Subcutaneous abdominal adipose tissue (tissue), 5 donors: ENCODE measurements around the gene MYO9A.
A peak's percentile ranks its signal among the peaks of the same experiment; 100 is the strongest.

Experiments
- H3K27ac ChIP-seq: one replicate; pipeline ENCODE4 v1.7.0; 2013; ENCODE audit warnings: low read depth, mild to moderate bottlenecking, inconsistent platforms, low read length, moderate library complexity
- H3K27me3 ChIP-seq, 5 donors: one replicate each; pipeline ENCODE4 v1.7.0; 2013; ENCODE audit warnings: low read length in 5 of 5, inconsistent platforms in 1 of 5; ENCODE audit not compliant: control insufficient read depth in 5 of 5, insufficient read depth in 4 of 5
- H3K36me3 ChIP-seq, 5 donors: one replicate each; pipeline ENCODE4 v1.7.0; 2013; ENCODE audit warnings: low read length in 5 of 5; ENCODE audit not compliant: control insufficient read depth in 5 of 5, insufficient read depth in 5 of 5
- H3K4me1 ChIP-seq, 5 donors: one replicate each; pipeline ENCODE4 v1.7.0; 2013; ENCODE audit warnings: low read length in 5 of 5, mild to moderate bottlenecking in 3 of 5, moderate library complexity in 1 of 5; ENCODE audit not compliant: control insufficient read depth in 5 of 5, insufficient read depth in 5 of 5
- H3K4me3 ChIP-seq, 5 donors: one replicate each; pipeline ENCODE4 v1.7.0; 2013; ENCODE audit warnings: low read length in 5 of 5, low read depth in 1 of 5
- H3K9ac ChIP-seq, 5 donors: one replicate each; pipeline ENCODE4 v1.7.0; 2013; ENCODE audit warnings: low read length in 5 of 5, mild to moderate bottlenecking in 4 of 5, moderate library complexity in 3 of 5
- H3K9me3 ChIP-seq, 5 donors: one replicate each; pipeline ENCODE4 v1.7.0; 2013; ENCODE audit warnings: low read length in 5 of 5; ENCODE audit not compliant: control insufficient read depth in 5 of 5
- donor health status: healthy.
- donor health status: healthy.
- donor health status: healthy.
- donor health status: healthy.
- donor health status: healthy.

Gene MYO9A, protein sequence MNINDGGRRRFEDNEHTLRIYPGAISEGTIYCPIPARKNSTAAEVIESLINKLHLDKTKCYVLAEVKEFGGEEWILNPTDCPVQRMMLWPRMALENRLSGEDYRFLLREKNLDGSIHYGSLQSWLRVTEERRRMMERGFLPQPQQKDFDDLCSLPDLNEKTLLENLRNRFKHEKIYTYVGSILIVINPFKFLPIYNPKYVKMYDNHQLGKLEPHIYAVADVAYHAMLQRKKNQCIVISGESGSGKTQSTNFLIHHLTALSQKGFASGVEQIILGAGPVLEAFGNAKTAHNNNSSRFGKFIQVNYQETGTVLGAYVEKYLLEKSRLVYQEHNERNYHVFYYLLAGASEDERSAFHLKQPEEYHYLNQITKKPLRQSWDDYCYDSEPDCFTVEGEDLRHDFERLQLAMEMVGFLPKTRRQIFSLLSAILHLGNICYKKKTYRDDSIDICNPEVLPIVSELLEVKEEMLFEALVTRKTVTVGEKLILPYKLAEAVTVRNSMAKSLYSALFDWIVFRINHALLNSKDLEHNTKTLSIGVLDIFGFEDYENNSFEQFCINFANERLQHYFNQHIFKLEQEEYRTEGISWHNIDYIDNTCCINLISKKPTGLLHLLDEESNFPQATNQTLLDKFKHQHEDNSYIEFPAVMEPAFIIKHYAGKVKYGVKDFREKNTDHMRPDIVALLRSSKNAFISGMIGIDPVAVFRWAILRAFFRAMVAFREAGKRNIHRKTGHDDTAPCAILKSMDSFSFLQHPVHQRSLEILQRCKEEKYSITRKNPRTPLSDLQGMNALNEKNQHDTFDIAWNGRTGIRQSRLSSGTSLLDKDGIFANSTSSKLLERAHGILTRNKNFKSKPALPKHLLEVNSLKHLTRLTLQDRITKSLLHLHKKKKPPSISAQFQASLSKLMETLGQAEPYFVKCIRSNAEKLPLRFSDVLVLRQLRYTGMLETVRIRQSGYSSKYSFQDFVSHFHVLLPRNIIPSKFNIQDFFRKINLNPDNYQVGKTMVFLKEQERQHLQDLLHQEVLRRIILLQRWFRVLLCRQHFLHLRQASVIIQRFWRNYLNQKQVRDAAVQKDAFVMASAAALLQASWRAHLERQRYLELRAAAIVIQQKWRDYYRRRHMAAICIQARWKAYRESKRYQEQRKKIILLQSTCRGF (N-terminal part only)

DNA sequence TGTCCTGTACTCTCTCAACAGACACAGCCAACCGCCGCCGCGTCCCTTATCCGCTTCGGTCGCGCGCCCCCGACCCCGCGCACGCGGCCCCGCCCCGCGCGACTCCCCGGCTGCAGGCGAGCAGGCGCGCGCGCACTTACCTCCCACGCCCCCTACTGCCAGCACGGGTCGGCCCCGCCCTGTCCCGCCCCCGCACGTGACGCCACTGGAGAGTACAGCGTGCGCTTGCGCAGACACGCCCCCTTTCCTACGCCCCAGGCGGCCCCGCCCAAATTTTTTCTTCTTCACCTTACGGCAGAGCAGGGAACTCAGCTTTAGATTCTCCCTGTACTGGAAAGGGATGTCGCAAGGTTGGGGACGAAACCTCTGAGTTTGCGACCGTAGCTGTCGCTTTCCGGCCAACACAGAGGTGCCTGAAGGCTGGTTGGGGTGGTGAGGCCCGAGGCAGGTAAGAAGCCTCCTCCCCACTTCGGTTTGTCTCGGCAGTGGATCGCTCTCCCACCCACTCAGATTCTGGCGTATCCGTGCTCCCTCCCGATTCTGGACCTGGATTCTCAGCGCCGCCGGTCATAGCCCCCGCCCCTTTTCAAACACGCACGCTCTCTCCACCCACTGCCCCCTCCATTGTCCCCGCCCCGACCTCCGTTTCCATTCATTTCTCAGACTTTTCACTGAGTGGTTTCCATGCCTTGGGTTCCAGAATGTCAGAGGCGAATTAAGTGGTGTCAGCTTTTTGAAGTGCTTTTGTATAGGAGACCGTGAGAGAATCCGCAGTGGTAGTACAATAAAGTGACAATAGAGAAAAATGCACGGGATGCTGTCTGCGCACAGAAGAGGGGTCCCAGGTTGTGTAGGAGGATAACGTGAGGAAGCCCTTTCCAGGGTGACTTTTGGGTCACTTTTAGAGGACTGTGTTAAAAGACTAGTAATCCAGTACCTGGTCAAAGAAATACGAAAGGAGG lies at the start of gene MYO9A, which contains the start of gene SENP8:
MYO9A (minus strand) TSS at position 134 of the 962 bp plus-strand sequence. CDS start 71,587 bp downstream, outside the sequence.
SENP8 (plus strand) TSS at position 387 of the 962 bp plus-strand sequence. CDS start 21,221 bp downstream, outside the sequence.
- Histone ChIP-seq H3K36me3 (no peaks in the 10 kb centered on the region), H3K27ac (peak within 1 kb of the TSS; percentile 97), H3K4me3 (peak within 1 kb of the TSS; percentile 94 to 100 (median 99)), H3K9ac (peak within 1 kb of the TSS; percentile 85 to 96 (median 90)), H3K9me3 (no peaks in the 10 kb centered on the region), H3K27me3 (no peaks in the 10 kb centered on the region), H3K4me1 (peaks cover 2 to 27% (median 22%) of the 10 kb centered on the region in 5 donors)

DNA sequence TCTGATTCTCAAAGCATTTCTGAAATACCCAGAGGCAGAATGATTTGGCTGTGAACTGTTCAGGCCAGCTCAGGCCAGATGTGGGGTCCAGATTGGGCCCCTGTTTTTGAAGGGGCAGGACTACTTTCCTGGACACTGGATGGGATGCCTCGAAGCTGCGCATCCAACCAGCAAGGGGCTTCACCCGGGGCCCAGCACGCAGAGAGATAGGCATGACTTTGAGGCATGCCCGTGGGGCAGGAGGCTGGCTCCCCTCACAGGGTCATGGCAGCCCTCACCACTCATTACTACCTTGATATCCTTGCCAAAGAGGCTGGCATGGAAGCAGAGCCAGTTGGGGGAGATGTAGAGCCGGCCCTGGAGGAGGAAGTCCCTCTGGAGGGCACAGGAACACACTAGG lies 49.5 kb upstream of the MYO9A start:
- Histone ChIP-seq H3K9me3 (no peaks in the 10 kb centered on the region), H3K9ac (no peak overlapping the region), H3K4me1 (no peaks in the 10 kb centered on the region), H3K27me3 (peaks cover 0 to 10% (median 6%) of the 10 kb centered on the region in 5 donors), H3K36me3 (no peaks in the 10 kb centered on the region), H3K27ac (no peak overlapping the region), H3K4me3 (no peak overlapping the region)

DNA sequence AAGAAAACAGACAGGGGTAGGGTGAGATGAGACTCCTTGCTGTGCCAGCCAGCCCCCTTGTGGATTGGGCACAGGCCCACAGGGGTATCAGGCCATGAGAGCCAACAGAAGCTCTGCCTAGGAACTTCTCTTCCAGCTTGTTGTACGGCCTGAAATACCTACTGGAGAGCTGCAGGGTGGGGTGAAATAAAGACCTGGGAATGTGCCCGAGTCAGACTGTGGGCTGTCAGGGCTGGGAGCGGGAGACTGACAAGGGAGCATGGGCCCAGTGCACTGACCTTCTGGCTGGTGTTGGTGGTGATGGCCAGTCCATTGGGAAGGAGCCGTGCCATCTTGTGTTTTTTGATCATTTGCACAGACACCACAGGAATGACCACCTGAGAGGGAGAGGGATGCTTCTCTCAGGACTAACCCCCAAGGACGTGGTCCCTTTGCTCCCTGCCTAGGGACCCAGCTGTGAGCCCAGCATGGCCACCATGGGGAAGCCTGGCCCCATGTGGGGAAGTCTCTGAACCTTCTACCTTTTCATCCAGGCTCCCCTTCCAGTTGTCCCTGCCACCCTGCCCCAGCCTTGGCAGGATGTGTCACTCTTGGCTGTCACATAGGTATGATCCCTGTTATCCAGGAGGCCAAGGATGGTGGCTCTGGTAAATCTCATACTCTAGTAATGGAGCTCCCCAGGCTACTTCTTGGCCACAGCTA lies 48.9 kb upstream of the MYO9A start:
- Histone ChIP-seq H3K9ac (no peak overlapping the region), H3K9me3 (no peaks in the 10 kb centered on the region), H3K27ac (no peak overlapping the region), H3K4me3 (no peak overlapping the region), H3K27me3 (peaks cover 0 to 10% (median 6%) of the 10 kb centered on the region in 5 donors), H3K36me3 (no peaks in the 10 kb centered on the region), H3K4me1 (no peaks in the 10 kb centered on the region)

DNA sequence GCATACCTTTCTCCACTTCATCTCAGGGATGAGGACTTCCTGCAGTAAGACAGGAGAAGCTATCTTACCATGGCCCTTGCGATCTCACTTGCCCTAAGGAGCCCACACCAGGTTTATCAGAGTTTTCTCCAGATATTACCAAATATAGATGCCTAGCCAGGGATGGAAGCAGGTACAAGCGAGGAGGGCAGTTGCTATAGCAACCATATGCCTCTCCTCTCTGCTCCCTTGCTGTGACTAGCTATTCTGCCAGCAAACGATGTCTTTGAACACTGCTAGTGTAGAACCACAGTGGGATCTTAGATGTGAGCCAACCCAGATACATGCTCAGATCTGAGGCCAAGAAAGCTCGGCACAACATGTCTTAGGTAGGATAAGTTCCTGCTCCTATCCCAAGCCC lies 45.8 kb upstream of the MYO9A start:
- Histone ChIP-seq H3K4me1 (no peaks in the 10 kb centered on the region), H3K27me3 (peaks cover 0 to 6% (median 2%) of the 10 kb centered on the region in 5 donors), H3K27ac (no peak overlapping the region), H3K9ac (no peak overlapping the region), H3K36me3 (no peaks in the 10 kb centered on the region), H3K9me3 (no peaks in the 10 kb centered on the region), H3K4me3 (no peak overlapping the region)

DNA sequence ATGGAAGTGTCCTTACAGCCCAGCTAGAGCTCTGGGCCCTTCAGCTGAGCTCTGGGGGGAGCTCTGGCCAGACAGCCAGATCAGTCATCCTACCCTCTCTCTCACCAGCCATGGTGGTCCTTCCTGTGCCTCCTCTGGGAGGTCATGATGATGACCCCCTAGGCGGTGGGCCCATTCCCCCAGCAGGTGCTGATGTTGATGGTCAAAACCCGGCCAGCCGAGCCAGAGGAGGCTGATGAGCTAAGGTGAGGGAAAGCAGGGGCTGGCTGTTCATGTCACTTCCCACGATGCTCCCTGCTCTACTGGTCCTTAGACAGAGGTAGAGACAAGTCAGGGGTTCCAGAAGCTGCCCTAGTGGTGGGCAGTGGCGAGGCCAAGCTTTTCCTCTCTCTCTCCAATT lies 44.6 kb upstream of the MYO9A start:
- Histone ChIP-seq H3K4me3 (no peak overlapping the region), H3K27me3 (peaks cover 0 to 6% (median 0%) of the 10 kb centered on the region in 5 donors), H3K27ac (no peak overlapping the region), H3K4me1 (no peaks in the 10 kb centered on the region), H3K36me3 (no peaks in the 10 kb centered on the region), H3K9me3 (no peaks in the 10 kb centered on the region), H3K9ac (no peak overlapping the region)

DNA sequence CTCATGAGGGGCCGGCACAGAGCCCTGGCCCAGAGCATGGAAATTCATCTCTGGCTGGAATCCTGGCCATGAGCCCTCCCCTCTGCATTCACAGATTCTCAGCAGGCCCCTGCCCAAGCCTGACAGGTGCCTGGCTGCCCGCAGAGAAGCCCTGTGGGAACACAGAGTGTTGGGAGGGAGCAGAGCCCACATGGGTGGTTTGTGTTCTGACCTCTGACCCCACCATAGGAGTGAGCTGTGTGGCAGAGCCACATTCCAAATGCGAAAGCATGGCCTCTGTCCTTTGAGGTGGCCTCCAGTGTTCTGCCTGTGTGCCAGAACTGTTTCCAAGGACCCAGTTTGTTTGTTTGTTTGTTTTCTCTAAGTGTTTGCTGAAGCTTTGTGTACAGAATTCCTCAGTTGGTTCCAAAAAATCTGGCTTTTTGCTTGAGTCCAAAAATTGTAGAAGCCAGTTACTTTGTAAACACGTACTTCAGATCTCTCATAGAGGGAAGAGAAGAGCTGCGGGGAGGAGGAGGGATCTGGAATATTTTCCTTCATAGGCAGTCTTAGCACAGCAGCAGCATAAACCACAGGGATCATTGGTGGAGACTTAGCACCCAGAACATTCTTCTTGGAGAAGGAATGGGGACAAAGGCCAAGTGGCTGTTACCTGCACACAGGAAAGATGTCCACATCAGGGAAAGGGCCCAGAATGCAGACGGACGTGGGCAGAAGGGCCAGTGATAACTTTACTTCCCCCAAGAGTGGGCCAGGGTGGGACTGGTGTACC lies 43.6 kb upstream of the MYO9A start:
- Histone ChIP-seq H3K27ac (no peak overlapping the region), H3K27me3 (peaks cover 0 to 4% (median 0%) of the 10 kb centered on the region in 5 donors), H3K36me3 (no peaks in the 10 kb centered on the region), H3K9me3 (no peaks in the 10 kb centered on the region), H3K4me3 (no peak overlapping the region), H3K4me1 (no peaks in the 10 kb centered on the region), H3K9ac (no peak overlapping the region)

DNA sequence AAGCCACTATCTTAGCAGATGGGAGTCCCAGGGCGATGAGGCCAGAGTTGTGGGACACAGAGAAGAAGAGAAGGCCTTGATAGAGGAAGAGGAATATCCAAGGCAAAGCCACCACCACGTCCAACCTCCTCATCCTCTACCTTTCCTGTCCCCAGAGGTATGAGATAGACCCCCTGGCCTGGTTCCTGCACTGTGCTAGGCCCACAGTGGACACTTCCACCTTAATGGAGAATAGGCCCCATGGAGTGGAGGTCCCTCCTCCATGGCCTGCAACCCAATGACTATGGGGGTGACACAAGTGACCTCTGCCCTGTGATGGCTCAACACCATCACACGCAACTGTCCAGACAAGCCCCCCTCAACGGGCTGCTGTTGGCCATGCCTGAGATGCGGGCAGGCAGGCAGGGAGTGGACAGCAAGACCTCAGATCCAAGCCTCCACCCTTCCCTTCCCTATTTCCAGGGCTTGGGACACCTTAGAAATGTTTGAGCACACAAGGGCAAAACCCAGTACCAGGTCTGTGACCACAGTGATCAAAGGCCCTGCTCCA lies 42.8 kb upstream of the MYO9A start:
- Histone ChIP-seq H3K4me3 (no peak overlapping the region), H3K27ac (no peak overlapping the region), H3K9me3 (no peaks in the 10 kb centered on the region), H3K36me3 (no peaks in the 10 kb centered on the region), H3K4me1 (peaks cover 0 to 5% (median 2%) of the 10 kb centered on the region in 5 donors), H3K27me3 (no peaks in the 10 kb centered on the region), H3K9ac (no peak overlapping the region)

DNA sequence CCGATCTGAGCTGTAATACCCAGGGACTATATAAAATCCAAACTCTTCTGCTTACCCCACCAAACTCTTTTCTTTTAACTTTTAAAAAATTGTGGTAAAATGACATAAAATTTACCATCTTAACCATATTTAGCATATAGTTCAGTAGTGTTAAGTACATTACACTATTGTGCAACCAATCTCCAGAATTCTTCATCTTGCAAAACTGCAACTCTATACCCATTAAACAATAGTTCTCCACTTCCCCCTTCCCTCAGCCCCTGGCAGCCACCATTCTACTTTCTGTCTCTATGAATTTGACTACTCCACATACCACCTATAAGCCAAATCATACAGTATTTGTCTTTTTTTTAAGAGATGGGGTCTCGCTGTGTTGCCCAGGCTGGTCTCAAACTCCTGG lies 39.0 kb upstream of the MYO9A start:
- H3K27me3 ChIP-seq: no peaks in the 10 kb centered on the region
- H3K9ac ChIP-seq: no peak overlapping the region
- H3K36me3 ChIP-seq: no peaks in the 10 kb centered on the region
- no peaks in the 10 kb centered on the region for H3K9me3 ChIP-seq
- H3K4me3 ChIP-seq: no peak overlapping the region
- peaks cover 3 to 15% (median 11%) of the 10 kb centered on the region in 5 donors for H3K4me1 ChIP-seq
- no peak overlapping the region for H3K27ac ChIP-seq
